Spleen (tissue), 11 donors: ENCODE data around the gene CCDC188. TPM values are rescaled to one million over a fixed set of nuclear protein-coding genes. Genes with fewer than 3 reads are reported as not detected.

ENCODE experiments used
- DNase-seq: peaks from one replicate; pipeline ENCODE4 v3.0.0-alpha.2; 2020
- H3K27ac ChIP-seq, 8 donors: fragments of 200-600 bp; sonication (generic) in 7 of 8; 1 replicate in 4 of 8; 2 replicates in 4 of 8; pipeline versions ENCODE4 v1.5.0 to v1.8.0; 2016 to 2021; ENCODE audit warnings: inconsistent platforms in 4 of 8, mild to moderate bottlenecking in 4 of 8, moderate library complexity in 1 of 8
- H3K27me3 ChIP-seq, 7 donors: fragments of 200-600 bp; sonication (generic) in 6 of 7; replicated peaks in 1 of 7; 1 replicate in 4 of 7; 2 replicates in 3 of 7; pipeline versions ENCODE4 v1.5.0 to v1.8.0; 2016 to 2021; ENCODE audit warnings: inconsistent platforms in 3 of 7, mild to moderate bottlenecking in 1 of 7
- H3K36me3 ChIP-seq, 6 donors: fragments of 200-600 bp; sonication (generic) in 5 of 6; 1 replicate in 4 of 6; 2 replicates in 2 of 6; pipeline versions ENCODE4 v1.5.0 to v1.8.0; 2016 to 2021; ENCODE audit warnings: inconsistent platforms in 2 of 6
- H3K4me1 ChIP-seq, 6 donors: fragments of 200-600 bp; sonication (generic) in 5 of 6; 1 replicate in 3 of 6; 2 replicates in 3 of 6; pipeline versions ENCODE4 v1.5.0 to v1.8.0; 2016 to 2021; ENCODE audit warnings: inconsistent platforms in 3 of 6
- H3K4me3 ChIP-seq, 8 donors: fragments of 200-600 bp; sonication (generic) in 7 of 8; 1 replicate in 4 of 8; 2 replicates in 4 of 8; pipeline versions ENCODE4 v1.5.0 to v1.8.0; 2016 to 2021; ENCODE audit warnings: inconsistent platforms in 4 of 8, mild to moderate bottlenecking in 4 of 8, moderate library complexity in 2 of 8
- H3K9me3 ChIP-seq, 8 donors: fragments of 200-600 bp; sonication (generic) in 7 of 8; 1 replicate in 4 of 8; 2 replicates in 4 of 8; pipeline versions ENCODE4 v1.5.0 to v1.8.0; 2016 to 2021; ENCODE audit warnings: inconsistent platforms in 4 of 8
- POLR2A ChIP-seq, 3 donors: fragments of 450-650 bp; IDR thresholded peaks; one replicate each; pipeline ENCODE4 v1.5.1; 2017; ENCODE audit warnings: antibody characterized with exemption in 3 of 3, mild to moderate bottlenecking in 1 of 3
- POLR2AphosphoS5 ChIP-seq, 3 donors: sonication (generic); formaldehyde crosslinking; IDR thresholded peaks; one replicate each; pipeline ENCODE4 v1.5.1; 2017; ENCODE audit warnings: antibody characterized with exemption in 3 of 3
- WGBS, 5 donors: extraction: QIAGEN DNeasy Blood & Tissue Kit in 3 of 5; methylation state at CpG; one replicate each; pipeline versions ENCODE4 v1.1.5 to v1.1.7; 2013 to 2018; 5-methylcytosine and 5-hydroxymethylcytosine counted together
- intact Hi-C: fragments of 100-400 bp; cut with DNase I; formaldehyde crosslinking; loops from one replicate; pipeline ENCODE4 v1.15.0; 2023; ENCODE audit warnings: low total_unique reads
- polyA plus RNA-seq, 3 donors: library from polyadenylated mRNA; stranded (reverse); fragments of 200-250 nt; gene quantifications; one replicate each; pipeline ENCODE4 v1.2.1, GENCODE V29; 2013
- total RNA-seq, 7 donors: library from RNA; depleted of rRNA in 3 of 7; stranded (reverse); fragments of >200 nt in 3 of 7; fragmentation: NEBNext Ultra II Directional in 4 of 7; extraction: Animal tissue kit (Norgen Biotek cat#: 25700) in 4 of 7; gene quantifications; one replicate each; pipeline versions ENCODE4 v1.1.0 to v1.2.1, GENCODE V29; 2016 to 2021
- TF ChIP-seq, protein P1 (sequence below), 11 experiments: fragments of 200-600 bp in 7 of 11; fragments of 450-650 bp in 4 of 11; sonication (generic) in 4 of 11; IDR thresholded peaks in 8 of 11; conservative IDR thresholded peaks in 3 of 11; 1 replicate in 7 of 11; 2 replicates in 4 of 11; pipeline versions ENCODE4 v1.4.0 to v1.8.0; 2016 to 2021; ENCODE audit warnings: antibody characterized with exemption in 11 of 11, inconsistent platforms in 4 of 11, mild to moderate bottlenecking in 1 of 11
- donor health status: healthy with polysubstance abuse.
- donor health status: DM: no; HTN: no; CAD: no; lungs with moderate emphysema.
- donor health status: DM: no; HTN: no; CAD: no.
- donor health status: Bipolar disorder and iron deficiency.
- donor health status: healthy.
- donor health status: DM: no; HTN: no; CAD: no.
- donor health status: DM: yes; HTN: yes; CAD: no.

Gene CCDC188
- total and polyA plus RNA-seq, 10 donors, result 0.29 to 7.6 (median 1.8) TPM; not detected in 1

DNA sequence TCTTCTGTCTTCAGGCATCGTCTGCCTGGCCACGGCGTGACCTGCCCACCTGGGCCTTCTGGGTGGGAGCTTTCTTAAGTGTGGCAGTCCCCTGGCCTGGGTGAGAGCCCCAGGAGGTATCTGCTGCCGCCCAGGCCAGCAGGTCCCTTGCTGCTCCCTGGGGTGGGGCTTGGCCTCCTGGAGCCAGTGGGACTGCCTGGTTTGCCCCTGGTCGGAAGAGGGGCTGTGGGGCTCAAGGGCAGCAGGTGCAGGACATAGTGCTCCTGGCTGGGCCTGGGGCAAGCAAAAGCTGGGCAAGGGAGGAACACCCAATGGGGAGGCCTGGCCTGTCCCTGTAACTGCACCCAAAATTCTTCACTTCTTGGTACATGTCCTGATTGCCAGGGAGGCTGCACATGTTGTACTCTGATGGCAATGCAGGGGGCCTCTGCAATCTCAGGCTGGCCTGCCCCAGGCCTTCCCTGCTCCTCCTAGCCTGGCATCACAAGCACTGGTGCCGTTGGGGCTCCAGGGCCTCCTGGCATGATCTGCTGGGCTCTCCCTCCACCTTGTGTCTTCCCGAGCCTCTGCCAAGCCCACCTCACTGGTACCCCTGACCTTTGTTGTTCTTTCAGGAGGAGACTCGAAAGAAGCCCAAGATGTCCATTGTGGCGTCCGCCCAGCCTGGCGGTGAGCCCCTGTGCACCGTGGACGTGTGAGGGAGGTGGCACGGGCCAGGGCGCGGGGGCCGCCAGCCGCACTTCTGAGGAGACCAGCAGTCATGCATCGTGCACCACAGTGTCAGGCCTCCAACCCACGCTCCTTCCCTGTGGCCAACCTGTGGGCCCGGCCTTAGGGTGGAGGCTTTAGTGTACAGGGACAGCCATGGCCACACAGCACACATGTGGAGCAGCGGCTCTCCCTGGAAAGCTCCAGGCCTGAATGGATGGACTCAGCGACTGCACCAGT lies 41.2 kb downstream of the CCDC188 start:
- Histone ChIP-seq H3K36me3 (peaks cover 5 to 100% (median 97%) of the 10 kb centered on the region in 6 donors), H3K9me3 (no peaks in the 10 kb centered on the region), H3K27ac (no peak overlapping the region), H3K27me3 (no peaks in the 10 kb centered on the region), H3K4me3 (no peak overlapping the region), H3K4me1 (peaks cover 6 to 39% (median 34%) of the 10 kb centered on the region in 6 donors)
- DNase-seq, result peak; percentile 70
- intact Hi-C loops, result no loop called here
- WGBS, 5 donors, result 84 to 93% (median 87%) methylated on average over 14 to 23 of the region's 23 CpGs
- TF ChIP-seq POLR2A (IDR thresholded peaks at IDR 0.05), result no peak
- peak; percentile 10 to 70 (median 40) for TF ChIP-seq POLR2AphosphoS5 (IDR thresholded peaks at IDR 0.05)

GRCh38 chr22:20108757-20109230 lies 42.1 kb downstream of the CCDC188 start:
- Histone ChIP-seq H3K9me3 (no peaks in the 10 kb centered on the region), H3K4me3 (no peak overlapping the region), H3K36me3 (peaks cover 5 to 100% (median 94%) of the 10 kb centered on the region in 6 donors), H3K4me1 (peaks cover 6 to 30% (median 27%) of the 10 kb centered on the region in 6 donors), H3K27ac (no peak overlapping the region), H3K27me3 (no peaks in the 10 kb centered on the region)
- WGBS, 5 donors, result 82 to 95% (median 88%) methylated on average over 11 to 12 of the region's 12 CpGs
- TF ChIP-seq POLR2AphosphoS5 (IDR thresholded peaks at IDR 0.05) (peak in 1 of 3 donors; percentile 72), POLR2A (IDR thresholded peaks at IDR 0.05) (no peak)
- TF ChIP-seq, protein P1, sequence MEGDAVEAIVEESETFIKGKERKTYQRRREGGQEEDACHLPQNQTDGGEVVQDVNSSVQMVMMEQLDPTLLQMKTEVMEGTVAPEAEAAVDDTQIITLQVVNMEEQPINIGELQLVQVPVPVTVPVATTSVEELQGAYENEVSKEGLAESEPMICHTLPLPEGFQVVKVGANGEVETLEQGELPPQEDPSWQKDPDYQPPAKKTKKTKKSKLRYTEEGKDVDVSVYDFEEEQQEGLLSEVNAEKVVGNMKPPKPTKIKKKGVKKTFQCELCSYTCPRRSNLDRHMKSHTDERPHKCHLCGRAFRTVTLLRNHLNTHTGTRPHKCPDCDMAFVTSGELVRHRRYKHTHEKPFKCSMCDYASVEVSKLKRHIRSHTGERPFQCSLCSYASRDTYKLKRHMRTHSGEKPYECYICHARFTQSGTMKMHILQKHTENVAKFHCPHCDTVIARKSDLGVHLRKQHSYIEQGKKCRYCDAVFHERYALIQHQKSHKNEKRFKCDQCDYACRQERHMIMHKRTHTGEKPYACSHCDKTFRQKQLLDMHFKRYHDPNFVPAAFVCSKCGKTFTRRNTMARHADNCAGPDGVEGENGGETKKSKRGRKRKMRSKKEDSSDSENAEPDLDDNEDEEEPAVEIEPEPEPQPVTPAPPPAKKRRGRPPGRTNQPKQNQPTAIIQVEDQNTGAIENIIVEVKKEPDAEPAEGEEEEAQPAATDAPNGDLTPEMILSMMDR (IDR thresholded peaks at IDR 0.05 in 8 of 11, conservative IDR thresholded peaks at IDR 0.05 in 3 of 11), result no peak
- DNase-seq, result peak; percentile 64
- intact Hi-C loops, result no loop called here

DNA sequence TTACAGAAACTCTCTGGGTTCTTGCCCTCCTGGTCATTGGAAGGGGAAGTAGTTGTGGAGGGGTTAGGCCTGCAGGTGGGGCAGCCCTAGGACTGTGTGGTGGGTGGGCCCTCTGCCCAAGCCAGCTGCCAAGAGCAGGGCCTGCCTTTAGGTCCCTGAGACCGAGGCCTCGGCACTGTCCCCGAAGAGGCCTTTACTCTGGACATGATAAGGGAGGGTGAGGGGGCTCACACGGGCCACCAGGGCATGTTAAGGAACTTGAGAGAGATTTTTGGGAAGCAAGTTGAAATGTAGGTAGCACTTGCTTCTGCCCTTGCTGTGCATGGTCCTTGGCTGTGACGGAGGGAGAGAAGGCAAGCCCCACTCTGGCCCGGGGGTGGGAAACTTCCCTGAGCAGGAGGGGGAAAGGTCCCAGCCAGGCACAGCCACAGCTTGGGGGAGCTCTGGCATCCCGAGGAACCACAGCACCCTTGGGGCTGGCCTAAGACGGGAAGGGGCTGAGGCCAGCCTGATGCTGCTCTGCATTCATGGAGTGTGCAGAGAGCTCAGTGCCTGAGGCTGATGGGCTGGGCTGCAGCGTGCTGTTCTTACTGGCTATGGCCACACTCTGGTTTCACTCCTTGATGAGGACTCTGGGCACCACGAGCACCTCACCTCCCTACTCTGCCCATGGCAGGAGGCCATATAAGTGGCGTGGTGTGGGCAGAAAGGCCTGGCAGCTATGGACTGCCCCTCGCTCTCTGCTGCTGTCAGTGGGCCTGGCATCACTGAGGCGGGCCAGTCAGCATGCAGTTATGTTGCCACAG lies 42.7 kb downstream of the CCDC188 start:
- Histone ChIP-seq H3K36me3 (peaks cover 5 to 100% (median 89%) of the 10 kb centered on the region in 6 donors), H3K4me1 (peaks cover 6 to 24% (median 20%) of the 10 kb centered on the region in 6 donors), H3K27me3 (no peaks in the 10 kb centered on the region), H3K27ac (no peak overlapping the region), H3K9me3 (no peaks in the 10 kb centered on the region), H3K4me3 (no peak overlapping the region)
- DNase-seq, result peak; percentile 73
- no peak for TF ChIP-seq POLR2A (IDR thresholded peaks at IDR 0.05)
- TF ChIP-seq, protein P1 (IDR thresholded peaks at IDR 0.05 in 8 of 11, conservative IDR thresholded peaks at IDR 0.05 in 3 of 11), result no peak
- peak; percentile 19 to 38 (median 22) for TF ChIP-seq POLR2AphosphoS5 (IDR thresholded peaks at IDR 0.05)
- WGBS, 5 donors, result 87 to 90% (median 88%) methylated on average over 13 of the region's 13 CpGs
- intact Hi-C loops, result no loop called here

DNA sequence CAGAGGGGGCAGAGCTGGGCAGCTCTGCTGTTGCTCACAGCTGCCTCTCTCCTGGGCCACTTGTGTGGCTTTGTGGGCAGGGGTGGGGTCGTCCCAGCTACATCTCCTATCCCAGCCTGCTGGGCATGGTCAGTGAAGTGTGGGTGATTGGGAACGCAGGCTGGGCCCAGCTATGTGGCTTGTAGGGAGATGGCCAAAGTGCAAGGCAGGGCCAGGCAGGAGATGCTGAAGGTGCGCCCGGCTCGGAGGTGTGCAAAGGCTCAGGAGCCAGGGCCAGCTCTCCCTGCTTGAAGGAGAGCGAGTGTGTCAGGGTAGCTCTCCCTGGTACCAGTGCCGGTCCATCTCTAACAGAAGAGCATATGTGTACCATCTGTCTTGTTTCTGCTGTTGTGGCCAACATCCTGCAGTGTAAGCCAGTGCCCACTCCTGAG lies 43.4 kb downstream of the CCDC188 start:
- Histone ChIP-seq H3K9me3 (no peaks in the 10 kb centered on the region), H3K27me3 (no peaks in the 10 kb centered on the region), H3K4me3 (no peak overlapping the region), H3K36me3 (peaks cover 5 to 100% (median 85%) of the 10 kb centered on the region in 6 donors), H3K4me1 (peaks cover 6 to 17% (median 14%) of the 10 kb centered on the region in 6 donors), H3K27ac (no peak overlapping the region)
- peak in 1 of 3 donors; percentile 41 for TF ChIP-seq POLR2AphosphoS5 (IDR thresholded peaks at IDR 0.05)
- TF ChIP-seq, protein P1 (IDR thresholded peaks at IDR 0.05 in 8 of 11, conservative IDR thresholded peaks at IDR 0.05 in 3 of 11), result no peak
- peak; percentile 49 for DNase-seq
- 93 to 99% (median 96%) methylated on average over 5 to 7 of the region's 7 CpGs for WGBS, 5 donors
- intact Hi-C loops, result no loop called here
